Activated naive CD4-positive, alpha-beta T cell treated with anti-CD3 and anti-CD28 coated beads, Interleukin-2, amount 50 U/mL, for 24 hours (primary cell): Measurements from ENCODE around the gene UBA6.

Experiments used
- H3K27ac Mint-ChIP-seq: one replicate; pipeline ENCODE4 v1.8.0; 2021; ENCODE audit warnings: mild to moderate bottlenecking, mixed read lengths
- H3K27me3 Mint-ChIP-seq: one replicate; pipeline ENCODE4 v1.8.0; 2021; ENCODE audit warnings: mixed read lengths
- H3K36me3 Mint-ChIP-seq: one replicate; pipeline ENCODE4 v1.8.0; 2021; ENCODE audit warnings: mixed read lengths
- H3K4me1 Mint-ChIP-seq: one replicate; pipeline ENCODE4 v1.8.0; 2021; ENCODE audit warnings: mixed read lengths
- H3K4me3 Mint-ChIP-seq: one replicate; pipeline ENCODE4 v1.8.0; 2021; ENCODE audit warnings: mild to moderate bottlenecking, mixed read lengths
- H3K9me3 Mint-ChIP-seq: one replicate; pipeline ENCODE4 v1.8.0; 2021; ENCODE audit warnings: mixed read lengths

The UBA6 gene

DNA sequence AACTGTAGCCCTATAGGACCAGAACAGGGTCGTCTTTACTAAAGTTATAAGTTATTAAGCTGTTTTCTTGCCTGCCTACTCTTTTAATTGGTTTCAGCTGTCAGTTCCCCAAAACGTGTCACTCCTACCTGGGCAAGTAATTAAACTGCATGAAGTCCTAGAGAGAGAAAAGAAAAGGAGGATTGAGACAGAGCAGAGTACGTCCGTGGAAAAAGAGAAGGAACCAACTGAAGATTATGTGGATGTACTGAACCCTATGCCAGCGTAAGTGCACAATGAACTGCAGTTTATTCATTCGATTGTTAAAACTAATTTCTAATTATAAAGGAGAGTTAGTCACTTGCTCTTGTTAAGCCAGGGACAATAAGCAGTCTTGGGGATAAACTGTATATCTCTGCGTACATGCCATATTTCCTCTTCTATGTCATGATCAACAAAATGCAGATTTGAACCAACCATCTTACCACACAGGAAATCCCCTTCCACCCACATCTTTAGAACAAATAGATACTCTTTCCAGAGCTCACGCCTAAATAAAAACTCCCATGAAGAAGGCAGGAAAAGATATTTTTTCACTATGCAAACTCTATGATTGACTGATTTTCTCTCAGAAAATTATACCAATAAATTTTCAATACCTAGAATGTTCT is 119.6 kb downstream of the UBA6 start:
- Mint-ChIP-seq H3K36me3 (peaks cover 8% of the 10 kb centered on the region), H3K27ac (peak overlapping the region; percentile 56), H3K4me3 (peak overlapping the region; percentile 54), H3K9me3 (no peaks in the 10 kb centered on the region), H3K4me1 (peaks cover 66% of the 10 kb centered on the region), H3K27me3 (no peaks in the 10 kb centered on the region)

DNA sequence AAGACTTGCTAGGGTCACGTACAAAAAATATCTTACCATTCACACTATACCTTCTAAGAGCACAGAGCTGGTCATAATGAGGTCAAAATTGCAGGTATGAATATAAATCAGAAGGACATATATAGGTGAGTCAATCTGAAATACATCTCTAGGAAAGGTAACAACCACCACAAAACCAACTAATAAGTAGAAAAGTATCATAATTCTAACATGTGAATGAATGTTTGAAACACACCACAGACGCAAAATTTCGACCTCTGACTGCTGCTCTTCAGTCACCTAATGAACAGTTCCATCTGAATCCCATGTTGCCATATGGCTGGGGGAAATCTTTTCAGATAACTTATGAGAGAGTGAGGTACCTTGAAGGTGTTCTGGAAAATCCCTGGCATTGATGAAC is 120.4 kb downstream of the UBA6 start:
- H3K4me3 Mint-ChIP-seq = peak overlapping the region; percentile 54
- no peaks in the 10 kb centered on the region for H3K9me3 Mint-ChIP-seq
- peaks cover 74% of the 10 kb centered on the region for H3K4me1 Mint-ChIP-seq
- H3K27me3 Mint-ChIP-seq = no peaks in the 10 kb centered on the region
- peak overlapping the region; percentile 56 for H3K27ac Mint-ChIP-seq
- H3K36me3 Mint-ChIP-seq = peaks cover 8% of the 10 kb centered on the region

DNA sequence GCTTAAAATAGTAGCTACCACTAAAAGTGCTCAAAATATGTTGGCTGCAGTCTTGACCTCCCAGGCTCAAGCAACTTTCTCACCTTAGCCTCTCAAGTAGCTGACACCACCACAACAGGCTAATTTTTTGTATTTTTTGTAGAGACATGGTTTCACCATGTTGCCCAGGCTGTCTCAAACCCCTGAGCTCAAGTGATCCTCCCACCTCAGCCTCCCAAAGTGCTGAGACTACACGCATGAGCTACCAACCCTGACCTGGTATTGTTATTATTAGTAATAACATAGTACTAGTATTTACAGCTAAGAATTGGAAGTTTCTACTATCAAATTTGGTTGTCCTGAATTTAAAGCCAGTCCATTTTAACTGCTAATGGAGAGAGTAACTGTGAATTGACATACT is 124.4 kb downstream of the UBA6 start:
- Mint-ChIP-seq H3K36me3 (peaks cover 5% of the 10 kb centered on the region), H3K4me3 (no peak overlapping the region), H3K27ac (peak overlapping the region; percentile 79), H3K9me3 (no peaks in the 10 kb centered on the region), H3K4me1 (peaks cover 79% of the 10 kb centered on the region), H3K27me3 (no peaks in the 10 kb centered on the region)

DNA sequence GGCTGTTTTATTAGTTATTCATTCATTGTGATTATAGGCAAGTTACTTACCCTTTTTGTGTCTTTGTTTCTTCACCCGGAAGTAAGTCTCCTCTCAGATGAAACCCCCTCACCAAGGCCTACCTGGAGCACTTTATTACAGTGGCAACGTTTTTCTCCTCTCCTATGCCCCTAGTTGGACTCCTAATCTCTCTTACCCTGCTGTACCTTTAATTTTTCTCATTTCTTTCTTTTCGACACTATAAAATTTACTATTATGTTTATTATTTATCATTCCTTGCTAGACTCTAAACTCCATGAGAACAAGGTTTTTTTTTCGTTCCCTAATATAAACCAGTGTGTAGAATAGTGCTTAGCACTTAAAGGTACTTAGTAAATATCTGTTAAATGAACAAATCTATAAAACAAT is 124.9 kb downstream of the UBA6 start:
- H3K9me3 Mint-ChIP-seq = no peaks in the 10 kb centered on the region
- peaks cover 79% of the 10 kb centered on the region for H3K4me1 Mint-ChIP-seq
- peak overlapping the region; percentile 92 for H3K27ac Mint-ChIP-seq
- peak overlapping the region; percentile 70 for H3K4me3 Mint-ChIP-seq
- peaks cover 5% of the 10 kb centered on the region for H3K36me3 Mint-ChIP-seq
- no peaks in the 10 kb centered on the region for H3K27me3 Mint-ChIP-seq

- Mint-ChIP-seq H3K4me1 (peaks cover 75% of the 10 kb centered on the region), H3K4me3 (peak overlapping the region; percentile 70), H3K27me3 (no peaks in the 10 kb centered on the region), H3K36me3 (peaks cover 4% of the 10 kb centered on the region), H3K27ac (peak overlapping the region; percentile 92), H3K9me3 (no peaks in the 10 kb centered on the region)
Observed at GRCh38 chr4:67575232-67576058, 125.5 kb downstream of the UBA6 start.

DNA sequence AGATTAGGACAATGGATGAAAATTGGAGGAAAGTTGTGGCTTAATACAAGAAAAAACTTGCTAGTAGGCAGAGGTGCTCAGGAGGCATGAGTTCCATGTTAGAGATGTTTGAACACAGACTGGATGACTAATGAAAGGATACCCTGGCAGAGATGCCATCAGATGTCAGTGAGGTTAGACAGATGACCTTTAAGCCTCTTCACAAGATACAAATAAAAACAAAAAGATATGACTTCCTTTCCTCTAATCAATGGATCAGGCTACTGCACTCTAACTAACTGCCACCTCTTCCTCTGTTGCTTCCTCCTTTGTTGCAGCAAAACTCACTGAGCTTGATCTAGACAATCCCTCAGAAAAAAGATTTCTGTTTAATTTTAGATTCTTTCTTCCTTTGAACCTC is 127.8 kb downstream of the UBA6 start:
- no peaks in the 10 kb centered on the region for H3K27me3 Mint-ChIP-seq
- peaks cover 2% of the 10 kb centered on the region for H3K36me3 Mint-ChIP-seq
- no peaks in the 10 kb centered on the region for H3K9me3 Mint-ChIP-seq
- peaks cover 71% of the 10 kb centered on the region for H3K4me1 Mint-ChIP-seq
- H3K27ac Mint-ChIP-seq = peak overlapping the region; percentile 24
- H3K4me3 Mint-ChIP-seq = no peak overlapping the region

GRCh38 chr4:67571975-67572374 is 129.0 kb downstream of the UBA6 start:
- Mint-ChIP-seq H3K4me1 (peaks cover 69% of the 10 kb centered on the region), H3K27me3 (no peaks in the 10 kb centered on the region), H3K27ac (peak overlapping the region; percentile 73), H3K9me3 (no peaks in the 10 kb centered on the region), H3K36me3 (peaks cover 1% of the 10 kb centered on the region), H3K4me3 (no peak overlapping the region)

DNA sequence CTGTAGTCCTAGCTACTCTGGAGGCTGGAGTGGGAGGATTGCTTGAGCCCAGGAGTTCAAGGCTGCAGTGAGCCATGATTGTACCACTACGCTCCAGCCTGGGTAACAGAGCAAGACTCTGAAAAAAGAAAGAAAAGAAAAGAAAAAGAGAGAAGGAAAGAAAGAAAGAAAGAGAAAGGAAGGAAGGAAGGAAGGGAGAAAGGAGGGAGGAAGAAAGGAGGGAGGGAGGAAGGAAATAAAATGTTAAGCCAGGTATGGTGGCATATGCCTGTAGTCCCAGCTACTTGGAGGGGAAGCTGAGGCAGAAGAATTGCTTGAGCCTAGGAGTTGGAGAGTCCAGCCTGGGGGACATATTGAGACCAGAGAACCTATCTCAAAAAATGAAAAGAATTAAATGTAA is 130.4 kb downstream of the UBA6 start:
- no peaks in the 10 kb centered on the region for H3K27me3 Mint-ChIP-seq
- peaks cover 1% of the 10 kb centered on the region for H3K36me3 Mint-ChIP-seq
- no peaks in the 10 kb centered on the region for H3K9me3 Mint-ChIP-seq
- peaks cover 64% of the 10 kb centered on the region for H3K4me1 Mint-ChIP-seq
- H3K4me3 Mint-ChIP-seq = no peak overlapping the region
- H3K27ac Mint-ChIP-seq = peak overlapping the region; percentile 78

DNA sequence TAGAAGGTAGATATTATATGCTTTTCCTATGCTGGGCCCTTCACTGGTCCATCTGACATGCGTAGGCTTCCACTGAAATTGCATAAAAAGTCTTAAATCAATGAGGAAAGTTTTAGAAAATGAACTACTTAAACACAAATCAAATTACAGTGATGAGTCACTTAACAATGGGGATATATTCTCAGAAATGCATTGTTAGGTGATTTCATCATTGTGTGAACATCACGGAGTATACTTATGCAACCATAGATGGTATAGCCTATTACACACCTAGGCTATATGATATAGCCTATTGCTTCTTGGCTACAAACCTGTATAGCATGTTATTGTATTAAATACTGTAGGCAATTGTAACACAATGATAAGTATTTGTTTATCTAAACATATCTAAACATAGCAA is 132.1 kb downstream of the UBA6 start:
- Mint-ChIP-seq H3K27ac (peak overlapping the region; percentile 85), H3K4me3 (peak overlapping the region; percentile 19), H3K4me1 (peaks cover 59% of the 10 kb centered on the region), H3K36me3 (peaks cover 1% of the 10 kb centered on the region), H3K9me3 (no peaks in the 10 kb centered on the region), H3K27me3 (no peaks in the 10 kb centered on the region)

- H3K9me3 Mint-ChIP-seq = no peaks in the 10 kb centered on the region
- H3K4me3 Mint-ChIP-seq = no peak overlapping the region
- no peaks in the 10 kb centered on the region for H3K27me3 Mint-ChIP-seq
- H3K27ac Mint-ChIP-seq = peak overlapping the region; percentile 87
- H3K4me1 Mint-ChIP-seq = peaks cover 47% of the 10 kb centered on the region
- peaks cover 1% of the 10 kb centered on the region for H3K36me3 Mint-ChIP-seq
Observed at GRCh38 chr4:67566335-67566734, 134.6 kb downstream of the UBA6 start.

GRCh38 chr4:67565284-67565683 is 135.7 kb downstream of the UBA6 start:
- no peaks in the 10 kb centered on the region for H3K27me3 Mint-ChIP-seq
- peaks cover 50% of the 10 kb centered on the region for H3K4me1 Mint-ChIP-seq
- H3K27ac Mint-ChIP-seq = peak overlapping the region; percentile 80
- H3K9me3 Mint-ChIP-seq = no peaks in the 10 kb centered on the region
- H3K4me3 Mint-ChIP-seq = no peak overlapping the region
- no peaks in the 10 kb centered on the region for H3K36me3 Mint-ChIP-seq
